Activated T-helper 1 cell treated with anti-CD3 and anti-CD28 coated beads, Interleukin-12 subunit alpha, Interleukin-12 subunit beta, Interleukin-2, Interleukin-4 antibody, amounts not matched to agents 30 ng/mL and 10 ng/mL and 1 ng/mL, durations not matched to agents 14 hours and 24 hours and 36 hours (primary cell): ENCODE data around the gene RHO. TPM values are rescaled to one million over a fixed set of nuclear protein-coding genes. Genes with fewer than 3 reads are reported as not detected.
"Not testable (repeated sequence)": the region's sequence is repeated elsewhere in the genome, so short reads cannot be mapped to it uniquely, and the experiment has no call there.

Experiments used
- DNase-seq: peaks from one replicate; pipeline ENCODE4 v3.0.0; 2021; ENCODE audit warnings: low spot score
- H3K27ac Mint-ChIP-seq: one replicate; pipeline ENCODE4 v1.8.0; 2021; ENCODE audit warnings: mild to moderate bottlenecking, mixed read lengths
- H3K27me3 Mint-ChIP-seq: one replicate; pipeline ENCODE4 v1.8.0; 2022; ENCODE audit warnings: mild to moderate bottlenecking, moderate library complexity, mixed read lengths; ENCODE audit not compliant: insufficient read depth
- H3K36me3 Mint-ChIP-seq: one replicate; pipeline ENCODE4 v1.8.0; 2021; ENCODE audit warnings: low read depth, mixed read lengths
- H3K4me1 Mint-ChIP-seq: one replicate; pipeline ENCODE4 v1.8.0; 2021; ENCODE audit warnings: low read depth, mixed read lengths
- H3K4me3 Mint-ChIP-seq: one replicate; pipeline ENCODE4 v1.8.0; 2021; ENCODE audit warnings: mild to moderate bottlenecking, moderate library complexity, mixed read lengths
- H3K9me3 Mint-ChIP-seq: one replicate; pipeline ENCODE4 v1.8.0; 2021; ENCODE audit warnings: mixed read lengths
- intact Hi-C: fragments of 100-400 bp; cut with micrococcal nuclease; formaldehyde crosslinking; loops from one replicate; pipeline ENCODE4 v1.15.1; 2024
- total RNA-seq: library from RNA; stranded (reverse); gene quantifications from 2 replicates; pipeline ENCODE4 v1.2.3, GENCODE V29; 2022

Gene RHO
- total RNA-seq, 1 donor from 2014 or later = not detected

DNA sequence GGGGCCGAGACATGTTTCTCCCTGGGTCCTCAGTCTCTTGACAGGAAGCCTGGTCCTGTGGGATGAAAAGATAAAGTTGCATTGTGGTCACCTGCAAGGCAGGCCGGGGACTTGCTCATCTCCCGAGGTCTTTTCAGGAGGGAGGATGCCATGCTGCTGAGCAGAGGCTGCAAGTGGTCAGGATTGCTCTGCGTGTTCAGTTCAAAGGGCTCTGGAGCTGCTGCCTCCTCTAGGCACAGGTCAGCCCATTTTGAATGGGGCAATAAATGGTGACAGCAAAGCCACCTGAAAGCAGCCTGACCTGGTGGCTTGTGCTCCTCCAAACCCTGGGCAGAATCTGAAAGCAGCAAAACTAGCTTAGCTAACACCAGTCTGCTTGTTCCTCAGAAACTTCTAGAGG lies 37.4 kb upstream of the RHO start:
- H3K27ac Mint-ChIP-seq, H3K9me3 Mint-ChIP-seq, DNase-seq, H3K36me3 Mint-ChIP-seq, H3K4me1 Mint-ChIP-seq, intact Hi-C loops, H3K4me3 Mint-ChIP-seq, H3K27me3 Mint-ChIP-seq: not testable (repeated sequence)

GRCh38 chr3:129491794-129492193 lies 36.6 kb upstream of the RHO start:
- H3K36me3 Mint-ChIP-seq = no peaks in the 10 kb centered on the region
- H3K4me3 Mint-ChIP-seq = no peak overlapping the region
- no peaks in the 10 kb centered on the region for H3K4me1 Mint-ChIP-seq
- H3K27me3 Mint-ChIP-seq = no peaks in the 10 kb centered on the region
- intact Hi-C loops = no loop called here
- H3K9me3 Mint-ChIP-seq = no peaks in the 10 kb centered on the region
- DNase-seq = no peak
- H3K27ac Mint-ChIP-seq = no peak overlapping the region

GRCh38 chr3:129492691-129493090 lies 35.7 kb upstream of the RHO start:
- no peaks in the 10 kb centered on the region for H3K27me3 Mint-ChIP-seq
- intact Hi-C loops = no loop called here
- H3K9me3 Mint-ChIP-seq = no peaks in the 10 kb centered on the region
- H3K36me3 Mint-ChIP-seq = no peaks in the 10 kb centered on the region
- H3K27ac Mint-ChIP-seq = no peak overlapping the region
- H3K4me1 Mint-ChIP-seq = no peaks in the 10 kb centered on the region
- no peak overlapping the region for H3K4me3 Mint-ChIP-seq
- DNase-seq = no peak

DNA sequence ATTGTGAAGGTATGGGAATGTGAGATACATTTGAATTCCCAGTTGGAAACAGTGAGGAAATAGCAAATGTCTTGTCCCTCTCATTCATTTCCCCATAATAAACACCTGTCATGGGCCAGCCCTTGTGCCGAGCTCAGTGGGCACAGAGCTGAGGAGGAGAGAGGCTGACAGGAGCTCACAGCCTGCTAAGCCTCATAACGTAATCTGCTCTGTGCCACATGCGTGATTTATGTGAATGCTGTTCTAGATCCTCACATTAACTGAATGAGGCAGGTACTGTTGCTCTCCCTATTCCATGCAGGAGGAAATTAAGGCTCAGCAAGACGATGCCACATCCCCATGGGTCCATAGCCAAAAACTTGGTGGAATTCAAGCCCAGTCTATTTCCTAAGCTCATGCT lies 35.2 kb upstream of the RHO start:
- no peaks in the 10 kb centered on the region for H3K36me3 Mint-ChIP-seq
- H3K4me1 Mint-ChIP-seq = no peaks in the 10 kb centered on the region
- intact Hi-C loops = no loop called here
- no peaks in the 10 kb centered on the region for H3K27me3 Mint-ChIP-seq
- H3K4me3 Mint-ChIP-seq = no peak overlapping the region
- DNase-seq = no peak
- H3K27ac Mint-ChIP-seq = no peak overlapping the region
- H3K9me3 Mint-ChIP-seq = no peaks in the 10 kb centered on the region

- H3K36me3 Mint-ChIP-seq, H3K9me3 Mint-ChIP-seq, H3K4me3 Mint-ChIP-seq, H3K27ac Mint-ChIP-seq, H3K27me3 Mint-ChIP-seq, intact Hi-C loops, H3K4me1 Mint-ChIP-seq, DNase-seq: not testable (repeated sequence)
These were observed 33.9 kb upstream of the RHO start for GRCh38 chr3:129494499-129494898.

GRCh38 chr3:129495006-129495639 lies 33.3 kb upstream of the RHO start:
- DNase-seq, H3K27ac Mint-ChIP-seq, H3K27me3 Mint-ChIP-seq, H3K4me3 Mint-ChIP-seq, intact Hi-C loops, H3K9me3 Mint-ChIP-seq, H3K36me3 Mint-ChIP-seq, H3K4me1 Mint-ChIP-seq: not testable (repeated sequence)

DNA sequence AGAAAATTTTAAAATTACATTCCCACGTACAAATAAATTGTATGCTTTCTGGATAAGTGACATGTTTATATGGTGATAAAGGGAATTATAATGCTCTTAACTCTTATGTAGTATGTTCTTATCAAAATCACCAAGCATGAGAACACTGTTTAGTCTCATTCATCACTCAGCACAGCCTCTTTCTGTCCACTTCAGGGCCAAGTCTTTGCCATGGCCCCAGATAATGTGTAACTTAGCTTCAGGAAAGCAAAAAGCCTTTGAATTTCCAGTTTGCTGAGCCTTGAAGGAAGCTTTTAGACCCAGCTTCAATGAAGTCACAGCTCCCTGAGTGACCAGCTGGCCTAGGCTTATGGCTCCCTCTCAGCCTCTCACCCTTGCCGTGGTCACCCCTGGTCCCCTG lies 30.6 kb upstream of the RHO start:
- H3K9me3 Mint-ChIP-seq, H3K4me3 Mint-ChIP-seq, intact Hi-C loops, H3K27me3 Mint-ChIP-seq, DNase-seq, H3K36me3 Mint-ChIP-seq, H3K4me1 Mint-ChIP-seq, H3K27ac Mint-ChIP-seq: not testable (repeated sequence)

DNA sequence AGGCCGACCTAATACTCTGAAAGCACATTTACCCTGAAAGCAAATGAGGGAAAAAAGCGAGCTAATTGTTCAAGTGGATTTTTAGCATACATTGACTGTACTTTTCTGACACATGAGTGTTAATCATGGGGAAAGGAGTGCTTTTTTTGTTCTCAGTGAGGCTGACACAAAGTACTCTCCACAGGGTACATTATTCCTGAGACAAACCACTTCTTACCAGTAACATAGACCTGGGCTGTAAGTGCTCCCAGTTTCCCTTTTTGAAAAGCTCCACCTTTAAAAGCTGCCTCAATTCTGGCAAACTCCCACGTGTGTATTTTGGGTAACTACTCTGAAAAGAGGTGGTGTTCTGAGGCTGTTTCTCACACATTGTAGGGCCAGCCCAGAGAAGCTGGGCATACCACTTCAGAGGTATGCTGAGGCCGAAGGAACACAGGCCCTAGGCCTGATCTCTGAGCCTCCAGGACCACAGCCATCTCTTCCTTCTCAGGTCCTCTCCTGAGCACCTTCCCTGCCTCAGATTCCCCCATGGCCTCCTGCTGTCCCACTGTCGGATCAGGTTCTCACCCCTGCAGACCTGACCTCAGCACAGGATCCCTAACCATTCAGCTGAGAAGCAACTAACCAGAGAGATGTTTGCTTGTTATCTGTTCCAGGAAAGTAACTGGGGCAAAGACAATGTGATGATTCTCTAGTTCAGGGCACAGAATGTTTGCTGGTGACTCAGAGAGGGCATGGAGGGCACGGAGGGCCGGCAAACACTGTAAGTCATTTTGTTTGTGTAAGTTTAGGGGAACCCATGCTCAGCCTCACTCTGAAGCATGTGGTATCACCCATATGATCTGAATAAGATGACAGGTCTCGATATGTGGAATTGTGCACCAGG lies 29.6 kb upstream of the RHO start:
- H3K27ac Mint-ChIP-seq, H3K9me3 Mint-ChIP-seq, H3K4me3 Mint-ChIP-seq, DNase-seq, H3K36me3 Mint-ChIP-seq, H3K4me1 Mint-ChIP-seq, H3K27me3 Mint-ChIP-seq, intact Hi-C loops: not testable (repeated sequence)

- DNase-seq, H3K4me3 Mint-ChIP-seq, H3K4me1 Mint-ChIP-seq, H3K27me3 Mint-ChIP-seq, H3K36me3 Mint-ChIP-seq, intact Hi-C loops, H3K27ac Mint-ChIP-seq, H3K9me3 Mint-ChIP-seq: not testable (repeated sequence)
These were observed 28.7 kb upstream of the RHO start for GRCh38 chr3:129499604-129500333.

GRCh38 chr3:129500334-129500658 lies 28.1 kb upstream of the RHO start:
- Mint-ChIP-seq H3K27ac (no peak overlapping the region), H3K36me3 (no peaks in the 10 kb centered on the region), H3K27me3 (no peaks in the 10 kb centered on the region), H3K4me3 (no peak overlapping the region), H3K4me1 (no peaks in the 10 kb centered on the region), H3K9me3 (no peaks in the 10 kb centered on the region)
- intact Hi-C loops = no loop called here
- DNase-seq = no peak

GRCh38 chr3:129501630-129502029 lies 26.8 kb upstream of the RHO start:
- no peak for DNase-seq
- H3K4me3 Mint-ChIP-seq = no peak overlapping the region
- intact Hi-C loops = no loop called here

GRCh38 chr3:129502641-129503408 lies 25.6 kb upstream of the RHO start:
- no peak overlapping the region for H3K4me3 Mint-ChIP-seq
- intact Hi-C loops = no loop called here

More at GRCh38 chr3:129501630-129502029, 26.8 kb upstream of the RHO start:
- Mint-ChIP-seq H3K27ac (no peak overlapping the region), H3K27me3 (no peaks in the 10 kb centered on the region), H3K4me1 (no peaks in the 10 kb centered on the region), H3K9me3 (no peaks in the 10 kb centered on the region), H3K36me3 (no peaks in the 10 kb centered on the region)

More at GRCh38 chr3:129502641-129503408, 25.6 kb upstream of the RHO start:
- H3K27ac Mint-ChIP-seq = no peak overlapping the region
- no peaks in the 10 kb centered on the region for H3K4me1 Mint-ChIP-seq
- no peaks in the 10 kb centered on the region for H3K9me3 Mint-ChIP-seq
- no peaks in the 10 kb centered on the region for H3K27me3 Mint-ChIP-seq
- DNase-seq = no peak
- no peaks in the 10 kb centered on the region for H3K36me3 Mint-ChIP-seq
